B cell (primary cell): ENCODE results near the gene AGGF1. TPM values are rescaled to one million over a fixed set of nuclear protein-coding genes. Genes with fewer than 3 reads are reported as not detected.

ENCODE experiments used
- ATAC-seq: fragments of 200-7000 bp; cut with Tn5 transposase; one replicate; pipeline ENCODE4 v1.10.0; 2021; ENCODE audit warnings: low read depth, mild to moderate bottlenecking, moderate number of reproducible peaks, moderate library complexity
- CTCF ChIA-PET: fragments of 350-600 bp; sonication (Branson Sonifier 250); formaldehyde crosslinking; loops from one replicate; lab custom pipeline; 2021; ENCODE audit warnings: antibody characterized with exemption, inconsistent platforms; lab: Charles Lee
- POLR2A ChIA-PET: fragments of 350-600 bp; sonication (Branson Sonifier 250); formaldehyde crosslinking; loops from one replicate; lab custom pipeline; 2021; ENCODE audit warnings: antibody characterized with exemption; lab: Charles Lee
- DNase-seq: peaks from one replicate; pipeline ENCODE4 v3.0.0; 2013
- H2AFZ ChIP-seq: 2 replicates; pipeline ENCODE4 v1.6.1; 2012; ENCODE audit warnings: mild to moderate bottlenecking, low read depth, low read length; ENCODE audit not compliant: insufficient read depth, poor library complexity, severe bottlenecking
- H3K27ac ChIP-seq, 2 donors: 1 replicate in 1 of 2; 2 replicates in 1 of 2; pipeline ENCODE4 v1.5.1; 2012 to 2013; ENCODE audit warnings: low read length in 2 of 2, mild to moderate bottlenecking in 2 of 2, moderate library complexity in 1 of 2
- H3K27me3 ChIP-seq, 4 experiments: fragments of 200-600 bp in 1 of 4; sonication (generic) in 1 of 4; replicated peaks in 1 of 4; 1 replicate in 2 of 4; 2 replicates in 2 of 4; pipeline versions ENCODE4 v1.6.1 to v1.7.0; 2013 to 2016; ENCODE audit warnings: low read length in 3 of 4, mild to moderate bottlenecking in 2 of 4, mixed read lengths in 1 of 4, moderate library complexity in 1 of 4; ENCODE audit not compliant: insufficient read depth in 4 of 4, control insufficient read depth in 3 of 4; ENCODE audit errors: control extremely low read depth in 1 of 4
- H3K36me3 ChIP-seq, 2 experiments: replicated peaks in 1 of 2; 1 replicate in 1 of 2; 2 replicates in 1 of 2; pipeline versions ENCODE4 v1.6.1 to v1.7.1; 2013; ENCODE audit warnings: low read length in 1 of 2; ENCODE audit not compliant: insufficient read depth in 2 of 2, control insufficient read depth in 1 of 2; ENCODE audit errors: control extremely low read depth in 1 of 2, extremely low read depth in 1 of 2
- H3K4me1 ChIP-seq, 2 donors: fragments of 200-600 bp in 1 of 2; sonication (generic) in 1 of 2; 1 replicate in 1 of 2; 2 replicates in 1 of 2; pipeline versions ENCODE4 v1.5.1 to v1.6.1; 2013 to 2017; ENCODE audit warnings: low read length in 2 of 2; ENCODE audit not compliant: control insufficient read depth in 2 of 2, insufficient read depth in 2 of 2
- H3K4me2 ChIP-seq: replicated peaks from 2 replicates; pipeline ENCODE3; 2012; ENCODE audit warnings: mild to moderate bottlenecking, low read depth, low read length; ENCODE audit not compliant: poor library complexity, severe bottlenecking
- H3K4me3 ChIP-seq, 5 experiments: fragments of 200-600 bp in 1 of 5; sonication (generic) in 1 of 5; 1 replicate in 3 of 5; 2 replicates in 2 of 5; pipeline versions ENCODE4 v1.5.1 to v1.7.0; 2011 to 2016; ENCODE audit warnings: low read length in 4 of 5, mild to moderate bottlenecking in 4 of 5, low read depth in 2 of 5, control low read depth in 1 of 5, moderate library complexity in 1 of 5; ENCODE audit not compliant: insufficient read depth in 1 of 5; ENCODE audit errors: control extremely low read depth in 1 of 5, extremely low read depth in 1 of 5
- H3K79me2 ChIP-seq: fragments of 200-600 bp; sonication (generic); one replicate; pipeline ENCODE4 v1.6.0; 2016; ENCODE audit warnings: low read length; ENCODE audit not compliant: control insufficient read depth, insufficient read depth
- H3K9ac ChIP-seq: fragments of 200-600 bp; sonication (generic); 2 replicates; pipeline ENCODE4 v1.6.1; 2017; ENCODE audit warnings: mild to moderate bottlenecking, low read length, moderate library complexity
- H3K9me3 ChIP-seq, 3 donors: one replicate each; pipeline versions ENCODE4 v1.6.1 to v1.7.1; 2013; ENCODE audit warnings: low read length in 2 of 3; ENCODE audit not compliant: control insufficient read depth in 2 of 3, insufficient read depth in 1 of 3; ENCODE audit errors: control extremely low read depth in 1 of 3
- H4K20me1 ChIP-seq: 2 replicates; pipeline ENCODE4 v1.6.0; 2012; ENCODE audit warnings: mild to moderate bottlenecking, low read length; ENCODE audit not compliant: insufficient read depth, control insufficient read depth, poor library complexity, severe bottlenecking
- H3K27ac Mint-ChIP-seq: one replicate; pipeline ENCODE4 v1.8.0; 2021; ENCODE audit warnings: mixed read lengths
- H3K27me3 Mint-ChIP-seq: one replicate; pipeline ENCODE4 v1.8.0; 2021; ENCODE audit warnings: mixed read lengths
- H3K4me1 Mint-ChIP-seq: one replicate; pipeline ENCODE4 v1.8.0; 2021; ENCODE audit warnings: mixed read lengths
- H3K4me3 Mint-ChIP-seq: one replicate; pipeline ENCODE4 v1.8.0; 2021; ENCODE audit warnings: mixed read lengths
- H3K9me3 Mint-ChIP-seq: one replicate; pipeline ENCODE4 v1.8.0; 2022; ENCODE audit warnings: mixed read lengths; ENCODE audit not compliant: insufficient read depth
- CTCF ChIP-seq: fragments of 200-600 bp; IDR thresholded peaks from one replicate; pipeline ENCODE4 v1.8.0; 2022; ENCODE audit warnings: antibody characterized with exemption, mild to moderate bottlenecking
- EZH2 ChIP-seq: IDR thresholded peaks from 2 replicates; pipeline ENCODE4 v1.6.1; 2012; ENCODE audit warnings: borderline replicate concordance, low read depth, mild to moderate bottlenecking, moderate library complexity, low read length; ENCODE audit not compliant: insufficient read depth, poor library complexity, severe bottlenecking
- WGBS: methylation state at CpG from one replicate; pipeline ENCODE4 v1.1.5; 2013; ENCODE audit warnings: missing lambda C conversion rate; ENCODE audit not compliant: insufficient coverage; 5-methylcytosine and 5-hydroxymethylcytosine counted together
- intact Hi-C: fragments of 100-400 bp; cut with micrococcal nuclease; formaldehyde crosslinking; loops from one replicate; pipeline ENCODE4 v1.10.0; 2022
- polyA plus RNA-seq: library from polyadenylated mRNA; depleted of rRNA; stranded (reverse); fragments of >200 nt; gene quantifications from 2 replicates; pipeline ENCODE4 v1.2.3, GENCODE V29; 2012
- total RNA-seq, 2 donors: library from RNA; stranded (reverse); fragments of 120-200 nt in 1 of 2; gene quantifications; 1 replicate in 1 of 2; 2 replicates in 1 of 2; pipeline versions ENCODE4 v1.2.3 to v1.2.4, GENCODE V29; 2013 to 2022

AGGF1 gene
- total and polyA plus RNA-seq, 2 donors (not counting 1 experiment from before 2014, with no cell fraction given): 9.3 to 25.6 TPM

- no peaks in the 10 kb centered on the region for H3K27me3 Mint-ChIP-seq
- WGBS: no CpG with 5 or more reads among the region's 4 CpGs
Observed at GRCh38 chr5:77032635-77033034, 2.4 kb downstream of the AGGF1 start.

More at GRCh38 chr5:77032635-77033034, 2.4 kb downstream of the AGGF1 start:
- Mint-ChIP-seq H3K4me1 (peaks cover 31% of the 10 kb centered on the region), H3K9me3 (peaks cover 9% of the 10 kb centered on the region), H3K27ac (no peak overlapping the region), H3K4me3 (no peak overlapping the region)
- peaks cover 32% of the 10 kb centered on the region for H3K79me2 ChIP-seq
- no peak overlapping the region for H3K4me2 ChIP-seq
- POLR2A ChIA-PET: no interaction called here
- H3K4me1 ChIP-seq: peaks cover 16 to 19% of the 10 kb centered on the region in 2 donors
- H3K27ac ChIP-seq: no peak overlapping the region
- no peak for TF ChIP-seq EZH2
- no peak for TF ChIP-seq CTCF
- intact Hi-C loops: loop anchor here (5.0 to 10.0 kb wide), 3 partner anchors 630 to 1952 kb away; partner anchors contain the start of genes ARSB, IQGAP2 and TBCA
- no peak overlapping the region for H2AFZ ChIP-seq
- CTCF ChIA-PET: interaction anchor here (0.9 kb wide), 1 partner anchor 22 kb away, joined by 6 read pairs; no protein-coding TSS in a partner anchor
- no peak for ATAC-seq
- peaks cover 12% of the 10 kb centered on the region for H4K20me1 ChIP-seq
- no peak for DNase-seq
- H3K27me3 ChIP-seq: no peaks in the 10 kb centered on the region
- no peak overlapping the region for H3K9ac ChIP-seq
- peaks cover 12 to 28% of the 10 kb centered on the region in 2 experiments for H3K36me3 ChIP-seq
- H3K4me3 ChIP-seq: no peak overlapping the region
- peaks cover 0 to 13% (median 4%) of the 10 kb centered on the region in 3 donors for H3K9me3 ChIP-seq
